Stimulated activated CD8-positive, alpha-beta memory T cell treated with anti-CD3 and anti-CD28 coated beads, Interleukin-7, amount 100 ng/mL, for 4 hours (primary cell): Measurements from ENCODE around the gene EFCAB6.

Experiments used
- DNase-seq, 2 donors: peaks; one replicate each; pipeline ENCODE4 v3.0.0-alpha.2; 2020; ENCODE audit warnings: low read depth in 2 of 2

Gene EFCAB6

DNA sequence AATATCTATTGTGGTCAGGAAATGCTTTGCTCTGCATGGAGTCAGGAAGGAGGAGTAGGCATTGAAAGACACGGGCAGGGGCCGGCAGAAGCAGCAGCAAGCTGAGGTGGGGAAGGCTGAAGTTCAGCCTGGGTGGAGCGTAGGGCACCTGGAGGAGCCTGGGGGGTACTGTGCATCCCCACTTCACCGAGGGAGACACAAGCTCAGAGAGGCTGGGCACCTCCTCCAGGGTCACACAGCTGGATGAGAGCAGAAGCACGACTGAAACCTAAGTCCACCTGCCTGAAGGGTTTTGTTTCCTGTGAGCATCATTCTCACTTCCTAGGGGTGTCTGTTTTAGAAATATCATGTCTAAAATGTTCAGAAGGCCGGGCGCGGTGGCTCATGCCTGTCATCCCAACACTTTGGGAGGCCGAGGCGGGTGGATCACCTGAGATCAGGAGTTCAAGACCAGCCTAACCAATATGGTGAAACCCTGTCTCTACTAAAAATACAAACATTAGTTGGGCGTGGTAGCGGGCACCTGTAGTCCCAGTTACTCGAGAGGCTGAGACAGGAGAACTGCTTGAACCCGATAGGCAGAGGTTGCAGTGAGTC, 262.0 kb downstream of the EFCAB6 start:
- DNase-seq, result no peak

DNA sequence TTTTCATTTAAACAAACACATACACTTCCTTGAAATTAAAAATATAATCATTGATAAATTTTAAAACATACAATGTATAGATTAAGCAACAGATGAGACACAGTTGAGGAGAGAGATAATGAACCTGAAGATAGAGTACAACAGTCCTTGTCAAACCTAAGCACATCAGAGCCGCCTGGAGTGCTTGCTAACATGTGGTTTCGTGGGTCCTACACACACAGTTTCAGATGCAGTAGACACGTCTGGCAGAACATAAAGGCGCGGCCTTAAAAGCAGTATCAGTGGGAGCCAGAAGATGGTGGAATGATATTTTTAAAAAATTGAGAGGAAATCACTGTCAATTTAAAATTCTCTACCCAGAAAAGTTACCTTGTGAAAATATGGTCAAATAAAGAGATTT, 265.9 kb downstream of the EFCAB6 start:
- DNase-seq, result no peak

DNA sequence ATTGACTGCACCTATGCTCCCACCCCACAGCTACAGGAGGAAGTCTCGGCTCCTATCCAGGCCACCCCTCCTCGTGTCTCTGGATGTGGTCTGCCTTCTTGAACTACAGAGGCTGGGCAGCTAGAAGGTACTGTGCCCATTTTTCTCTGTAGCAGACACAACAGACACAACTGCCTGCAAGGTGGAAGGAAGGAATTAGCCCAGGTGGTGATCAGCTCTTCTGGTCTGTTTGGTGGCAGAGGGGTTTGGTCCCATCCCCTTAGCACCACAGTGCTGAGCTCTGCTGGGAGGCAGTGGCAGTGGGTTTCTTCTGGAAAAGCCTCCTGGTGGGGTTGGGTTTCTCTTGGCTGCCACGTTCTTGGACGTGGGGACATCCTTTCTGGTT, 267.8 kb downstream of the EFCAB6 start:
- DNase-seq, result no peak

DNA sequence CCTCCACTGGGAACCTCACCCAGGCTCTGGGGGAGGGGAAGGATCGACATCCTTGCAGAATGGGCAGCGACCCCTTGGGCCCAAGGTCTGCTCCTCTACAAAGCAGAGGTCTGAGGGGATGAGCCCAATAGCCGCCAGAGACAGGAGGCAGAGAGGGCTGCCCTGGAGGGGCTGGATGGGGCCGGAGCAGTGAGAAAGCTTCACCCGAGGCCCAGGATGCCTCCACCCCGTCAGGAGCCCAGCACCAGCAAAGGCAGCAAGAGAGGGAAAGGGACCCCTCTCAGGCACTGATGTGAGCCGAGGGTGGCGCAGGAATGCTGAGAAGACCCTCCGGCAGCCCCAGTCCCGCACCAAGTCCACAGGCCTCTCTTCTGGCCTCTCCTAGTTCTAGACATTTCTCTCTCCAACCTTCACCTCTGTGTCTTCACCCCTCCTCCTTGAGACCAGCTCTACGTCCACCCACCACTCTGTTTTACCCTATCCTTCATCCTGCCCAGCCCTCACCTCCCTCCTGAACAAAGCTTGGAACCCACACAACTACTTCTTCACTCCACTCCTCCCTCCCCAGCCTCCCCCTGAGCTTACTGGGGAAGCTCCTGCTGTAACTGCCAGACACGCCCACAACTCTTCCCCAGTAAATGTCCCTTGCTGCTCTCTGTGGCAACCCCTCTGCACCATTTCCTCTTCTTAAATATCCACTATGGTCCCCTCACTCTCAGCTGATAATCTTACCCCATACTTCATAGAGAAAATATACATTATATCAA, 268.4 kb downstream of the EFCAB6 start:
- no peak for DNase-seq

DNA sequence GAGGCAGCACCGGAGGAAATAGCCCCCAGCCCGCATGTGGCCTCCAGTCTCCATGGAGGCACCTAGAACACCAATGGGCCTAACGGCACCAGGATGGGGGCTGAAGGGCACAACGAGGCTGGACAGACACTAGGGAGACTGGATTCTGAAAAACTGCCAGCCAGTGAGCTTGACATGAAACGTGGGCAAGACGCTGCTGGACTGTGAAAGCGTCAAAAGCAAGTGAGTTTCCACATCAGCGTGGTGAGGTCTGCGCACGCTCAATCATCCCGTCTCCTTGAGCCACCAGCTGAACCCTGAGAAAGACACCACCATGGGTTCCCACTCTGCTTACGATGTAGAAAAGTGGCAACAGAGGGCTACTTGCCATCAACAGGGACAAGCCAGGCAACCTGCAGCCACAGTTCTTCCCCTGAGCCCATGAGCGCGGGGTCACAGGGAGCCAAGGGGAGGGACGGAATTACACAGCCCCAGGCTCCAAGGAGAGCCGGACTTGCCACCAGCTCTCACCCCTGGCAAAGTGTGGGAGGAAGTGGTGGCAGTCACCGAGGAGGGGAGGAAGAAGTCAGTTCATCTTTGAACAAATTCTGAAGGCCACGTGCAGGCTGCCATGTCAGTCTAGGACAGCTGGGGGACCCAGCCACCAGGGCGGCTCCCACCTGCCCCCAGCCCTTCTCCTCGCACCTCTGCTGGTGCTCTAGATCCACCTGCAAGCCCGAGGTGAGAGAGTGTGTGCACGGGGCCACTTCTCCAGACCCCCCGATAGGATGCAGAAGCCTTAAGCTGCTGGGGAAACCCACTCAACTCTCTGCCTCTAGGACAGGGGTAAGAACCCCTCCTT, 269.2 kb downstream of the EFCAB6 start:
- no peak for DNase-seq

DNA sequence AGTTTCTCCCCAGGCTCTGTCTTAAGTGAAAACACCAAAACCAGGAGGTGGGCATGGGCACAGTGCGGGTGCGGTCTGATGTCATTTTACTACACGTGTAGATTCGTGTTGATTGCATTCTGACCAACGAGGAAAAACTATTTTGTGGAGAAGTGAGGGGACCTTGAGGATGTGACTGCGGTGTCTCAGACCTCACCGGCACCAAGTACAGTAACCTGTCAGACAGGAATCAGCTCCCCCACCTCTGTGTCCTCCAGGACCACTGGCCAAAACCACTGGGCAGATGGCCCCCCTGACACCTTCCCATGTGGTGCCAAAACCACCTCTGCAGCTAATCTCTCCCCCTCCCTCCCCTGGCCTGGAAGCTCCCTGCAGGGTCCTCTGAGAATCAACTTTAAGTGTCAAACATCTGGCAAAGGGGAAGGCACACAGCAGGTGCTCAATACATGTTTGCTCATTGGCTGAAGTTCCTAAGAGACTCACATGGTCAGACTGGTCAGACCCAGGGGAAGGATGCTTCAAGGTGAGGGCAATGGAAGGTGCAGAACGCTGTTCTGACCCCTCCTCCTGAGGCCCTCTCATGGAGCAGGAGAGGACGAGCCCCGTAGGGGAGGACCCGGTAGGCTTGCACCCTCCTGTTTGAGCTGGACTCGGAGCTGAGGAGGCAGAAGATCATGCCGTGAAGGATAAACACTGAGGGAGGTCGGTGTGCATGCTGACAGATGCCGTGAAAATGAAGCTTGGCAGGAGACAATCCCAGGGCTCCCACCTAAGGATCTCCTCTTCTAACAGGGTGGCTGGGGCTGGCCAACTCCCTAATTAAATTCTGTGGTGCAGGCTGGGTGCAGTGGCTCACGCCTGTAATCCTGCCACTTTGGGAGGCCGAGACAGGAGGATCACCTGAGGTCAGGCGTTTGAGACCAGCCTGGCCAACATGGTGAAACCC, 270.4 kb downstream of the EFCAB6 start:
- no peak for DNase-seq

DNA sequence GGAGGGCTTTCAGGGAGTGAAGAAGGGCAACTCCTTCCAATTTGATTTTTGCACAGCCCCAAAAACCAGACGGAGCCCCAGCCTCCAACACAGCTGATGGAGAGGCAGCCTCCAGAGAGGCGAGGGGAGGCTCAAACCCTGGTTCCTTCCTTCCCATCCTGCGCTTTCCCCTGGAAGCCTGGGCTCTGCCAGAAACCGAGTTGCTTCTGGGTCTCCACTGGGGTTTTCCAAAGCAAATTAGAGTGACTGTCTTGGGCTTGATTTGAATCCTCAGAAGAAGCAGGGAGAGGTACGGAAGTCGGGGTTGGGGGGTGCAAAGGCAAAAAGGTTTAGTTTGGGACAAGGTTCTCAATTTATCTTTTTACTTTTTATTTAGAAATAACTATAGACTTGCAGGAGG, 271.1 kb downstream of the EFCAB6 start:
- no peak for DNase-seq

DNA sequence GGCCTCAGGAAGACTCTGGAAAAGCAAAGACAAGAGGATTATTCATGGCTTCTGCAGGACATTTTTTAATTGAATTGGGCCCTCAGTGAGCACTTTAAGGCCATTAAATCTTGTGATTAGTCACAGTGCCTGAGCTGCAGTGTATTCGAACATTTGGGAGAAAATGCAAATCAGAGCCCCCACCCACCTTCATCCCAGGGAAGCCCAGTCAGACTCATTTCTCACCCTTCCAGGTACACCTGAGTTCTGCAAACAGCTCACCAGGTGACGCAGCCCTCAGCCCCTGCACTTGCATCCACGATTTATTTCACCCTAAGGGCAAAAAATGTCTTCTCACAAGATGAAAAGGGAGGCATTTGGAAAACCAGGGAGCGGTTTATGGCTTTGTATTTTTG, 271.6 kb downstream of the EFCAB6 start:
- no peak for DNase-seq

DNA sequence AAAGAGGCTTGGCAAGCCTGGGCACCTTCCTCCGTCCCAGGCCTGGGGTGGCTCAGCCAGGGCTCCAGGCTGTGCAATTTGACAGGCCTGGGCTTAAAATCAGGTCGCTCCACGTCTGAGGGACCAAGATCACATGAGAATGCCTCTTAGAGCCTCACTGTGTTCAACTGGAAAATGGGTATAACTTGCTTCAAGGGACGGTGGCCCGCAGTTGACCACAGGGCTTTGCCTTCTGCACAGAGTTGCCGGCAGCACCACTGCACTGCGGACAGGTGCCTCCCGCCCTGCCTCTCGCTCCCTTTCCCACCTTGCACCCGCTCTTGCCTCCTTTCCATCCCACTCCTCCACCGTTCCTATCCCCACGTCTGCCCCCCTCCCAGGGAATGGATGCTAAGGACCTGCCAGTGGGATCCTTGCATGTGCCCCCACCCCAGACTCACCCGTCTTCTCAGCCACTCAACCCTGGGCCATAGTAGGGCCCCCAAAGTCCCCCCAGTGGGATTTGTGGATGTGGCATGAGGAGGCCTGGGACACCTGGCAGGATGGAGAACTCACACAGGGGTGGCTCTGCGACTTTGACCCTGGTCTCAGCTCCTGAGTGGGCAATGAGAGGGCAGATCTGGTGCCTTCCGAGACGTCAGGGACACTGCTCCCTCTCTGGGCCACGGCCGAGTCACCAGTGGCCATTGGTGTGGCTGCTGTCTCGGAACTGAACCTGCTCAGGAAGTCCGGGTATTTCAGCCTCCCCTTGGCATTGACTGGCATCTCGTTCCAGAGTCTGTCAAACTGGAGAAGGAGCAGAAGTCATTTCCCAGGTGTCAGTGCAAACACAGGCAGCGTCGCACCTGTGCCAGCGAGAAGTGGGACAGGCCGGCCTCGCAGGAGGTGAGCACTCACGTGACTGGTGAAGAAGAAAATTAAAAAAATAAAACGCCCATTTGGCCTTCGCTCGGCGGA, 272.3 kb downstream of the EFCAB6 start:
- no peak for DNase-seq

DNA sequence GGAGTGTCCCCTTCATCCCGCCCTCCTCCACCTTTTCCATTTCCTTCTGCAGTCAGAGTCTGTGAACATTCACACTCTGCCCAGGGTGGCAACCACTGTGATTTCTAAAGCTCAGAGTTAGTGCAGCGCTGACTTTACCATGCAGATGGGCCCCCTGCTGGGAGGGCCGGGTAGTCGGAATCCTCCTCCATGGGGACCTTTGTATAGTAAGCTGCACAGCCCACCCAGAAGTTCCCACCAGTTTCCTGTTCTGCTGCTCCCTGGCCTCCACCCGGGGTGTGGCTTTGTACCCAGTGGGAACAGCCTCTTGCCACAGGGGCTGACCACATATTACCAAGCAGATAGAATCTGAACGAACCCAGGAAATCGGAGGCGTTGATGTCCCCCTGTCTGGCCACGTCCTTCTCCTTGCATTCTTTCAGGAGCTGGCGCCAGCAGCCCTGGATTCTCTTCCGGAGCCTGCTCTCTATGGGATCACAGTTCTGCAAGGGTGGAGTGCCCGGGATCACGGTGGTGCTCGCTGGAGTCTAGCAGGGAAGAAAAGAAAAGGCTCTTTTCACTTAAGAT, 275.0 kb downstream of the EFCAB6 start:
- DNase-seq, result no peak

DNA sequence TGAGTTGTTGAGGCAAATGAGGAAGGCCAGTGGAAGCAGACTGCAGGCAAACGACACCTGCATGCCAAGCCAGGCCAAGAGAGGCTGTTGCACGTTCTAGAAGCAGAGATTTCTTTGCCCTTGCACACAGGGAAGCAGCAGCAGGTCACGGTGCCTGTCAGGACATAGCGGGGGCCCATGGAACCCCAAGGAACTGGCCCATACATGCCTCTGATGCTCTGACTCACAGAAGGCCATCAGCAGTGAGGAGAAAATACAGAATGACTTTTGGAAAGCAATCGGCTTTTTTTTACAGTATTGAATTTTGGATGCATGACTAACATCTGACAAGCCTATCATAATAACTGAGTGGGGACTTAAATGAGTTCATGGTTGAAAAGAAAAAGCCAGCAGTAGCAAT, 276.4 kb downstream of the EFCAB6 start:
- no peak for DNase-seq

DNA sequence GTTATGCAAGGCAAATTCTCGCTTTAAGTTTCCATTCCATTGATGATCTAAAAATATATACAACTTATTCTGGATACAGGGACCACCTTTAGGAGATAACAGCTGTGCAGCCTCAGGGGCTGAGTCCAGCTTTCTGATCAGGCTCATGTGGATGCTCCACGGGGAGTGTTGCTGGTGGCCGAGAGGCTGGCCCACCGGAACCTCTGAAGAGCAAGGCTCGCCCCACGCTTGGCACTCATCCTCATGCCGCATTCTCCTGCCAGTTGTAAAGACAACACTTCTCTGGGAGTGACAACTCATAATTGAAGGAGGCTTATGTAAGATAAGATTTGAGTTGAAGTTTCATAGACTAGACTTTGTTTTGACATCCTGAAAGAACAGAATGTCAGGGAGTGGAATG, 276.8 kb downstream of the EFCAB6 start:
- no peak for DNase-seq

DNA sequence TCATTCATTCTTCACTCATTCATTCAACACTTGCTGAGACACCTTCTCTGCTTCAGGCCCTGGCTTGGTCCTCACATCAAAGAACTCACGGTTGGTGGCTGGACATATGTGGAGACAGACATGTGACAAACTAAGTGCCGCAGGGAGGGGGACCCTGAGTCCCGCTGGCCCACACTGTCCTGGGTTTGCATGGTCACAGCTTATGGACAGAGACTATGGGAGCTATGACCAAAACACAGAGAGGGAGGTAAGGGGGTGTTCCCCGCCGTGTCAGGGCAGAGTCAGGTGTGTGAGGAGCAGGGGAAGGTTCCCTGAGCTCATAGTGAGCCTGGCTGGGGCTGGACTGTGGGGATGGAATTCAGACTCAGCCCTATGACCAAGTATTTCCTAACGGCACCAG, 277.2 kb downstream of the EFCAB6 start:
- DNase-seq, result no peak

DNA sequence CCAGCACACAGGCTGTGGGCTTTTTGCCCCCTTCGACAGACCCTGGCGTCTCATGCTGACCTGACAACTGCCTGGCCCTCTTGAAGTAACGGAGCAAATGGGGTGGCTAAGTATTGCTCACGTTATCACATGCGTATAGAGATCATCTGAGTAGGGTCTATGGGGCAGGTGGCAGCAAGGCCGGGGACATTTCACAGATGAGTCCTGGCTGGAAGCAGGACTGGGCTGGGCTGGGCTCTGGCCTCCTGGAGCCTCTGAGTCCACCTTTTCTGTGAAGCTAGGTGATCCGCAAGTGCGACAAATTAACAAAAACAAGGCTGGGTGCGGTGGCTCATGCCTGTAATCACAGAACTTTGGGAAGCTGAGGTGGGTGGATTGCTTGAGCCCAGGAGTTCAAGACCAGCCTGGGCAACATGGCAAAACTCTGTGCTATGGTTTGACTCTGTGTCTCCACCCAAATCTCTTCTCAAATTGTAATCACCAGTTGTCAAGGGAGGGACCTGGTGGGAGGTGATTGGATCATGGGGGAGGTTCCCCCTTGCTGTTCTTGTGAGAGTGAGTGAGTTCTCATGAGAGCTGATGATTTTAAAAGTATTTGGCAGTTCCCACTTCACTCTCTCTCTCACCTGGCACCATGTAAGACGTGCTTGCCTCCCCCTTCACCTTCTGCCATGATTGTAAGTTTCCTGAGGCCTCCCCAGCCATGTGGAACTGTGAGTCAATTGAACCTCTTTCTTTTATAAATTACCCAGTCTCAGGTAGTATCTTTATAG, 278.3 kb downstream of the EFCAB6 start:
- DNase-seq, result no peak

DNA sequence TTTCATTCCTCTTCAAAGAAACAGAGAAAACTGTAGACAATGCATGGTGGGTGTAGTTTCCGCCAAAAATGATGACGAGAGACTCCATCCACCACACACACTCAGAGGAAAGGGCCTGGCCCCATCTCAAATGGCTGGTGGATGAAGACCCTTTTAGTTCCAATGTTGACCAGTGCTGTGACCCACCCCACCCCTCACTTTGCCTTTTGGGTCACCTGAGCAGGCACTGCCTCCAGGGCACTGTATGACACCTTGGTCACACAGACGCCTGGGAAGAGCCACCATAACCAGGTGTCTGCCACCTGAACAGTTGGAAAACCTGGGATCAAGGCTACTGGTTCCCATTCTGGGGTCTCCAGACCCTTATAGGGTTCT, 279.0 kb downstream of the EFCAB6 start:
- DNase-seq, result no peak

DNA sequence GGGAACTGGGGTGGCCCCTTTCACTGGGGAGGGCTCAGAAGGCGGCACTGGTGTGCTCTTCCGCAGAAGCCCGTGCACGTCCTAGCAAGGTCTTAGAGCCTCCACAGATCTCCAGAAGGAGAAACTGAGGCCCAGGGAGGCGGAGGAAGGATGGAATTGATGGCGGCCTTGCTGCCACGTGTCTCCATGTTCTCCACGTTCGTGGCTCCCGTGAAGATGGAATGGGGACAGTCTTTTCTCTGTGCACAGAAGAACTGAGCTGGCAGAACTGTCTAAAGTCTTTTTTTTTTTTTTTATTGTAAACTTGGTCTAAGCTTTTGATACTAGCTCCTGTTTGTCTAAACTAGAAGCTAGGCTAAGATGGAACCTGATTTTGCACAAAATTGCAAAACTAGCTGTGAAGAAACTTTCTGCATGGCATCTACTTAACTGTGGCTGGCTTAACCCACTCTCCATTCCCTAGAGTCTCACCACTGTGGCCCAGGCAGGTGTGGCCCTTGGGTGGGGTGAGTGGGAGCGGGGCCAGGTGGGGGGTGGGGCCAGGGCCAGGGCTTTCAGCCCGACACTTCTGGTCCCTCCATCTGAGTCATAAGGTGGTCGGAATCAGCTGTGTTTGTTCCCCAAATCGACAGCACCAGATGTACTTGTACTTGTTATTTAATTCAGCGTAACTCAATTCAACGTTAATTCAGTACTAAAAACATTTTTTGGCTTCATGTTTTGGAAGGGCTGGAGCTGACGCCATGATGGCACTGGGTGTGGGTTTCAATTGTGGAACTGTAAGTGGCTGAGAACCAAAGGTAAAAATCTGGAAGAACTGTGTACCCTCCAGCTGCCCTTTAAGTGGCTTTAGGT, 279.6 kb downstream of the EFCAB6 start:
- no peak for DNase-seq

DNA sequence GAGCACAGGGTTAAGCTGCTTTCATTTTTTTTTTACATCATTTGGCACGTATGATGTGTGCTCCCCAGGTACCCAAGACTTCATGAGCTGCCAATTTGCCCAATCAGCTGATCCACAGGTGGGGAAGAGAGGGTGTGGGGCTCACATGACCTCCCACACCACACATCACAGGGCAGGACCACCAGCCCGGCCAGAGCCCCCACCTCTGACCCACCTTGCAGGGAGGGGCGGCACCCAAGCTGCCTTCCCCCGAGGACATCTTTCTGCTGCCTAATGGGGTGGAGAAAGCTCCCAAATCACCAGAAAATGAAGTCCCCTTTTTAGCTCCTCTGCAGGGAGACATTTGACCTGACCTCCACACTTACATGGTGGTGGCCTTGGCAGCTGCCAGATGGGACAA, 280.5 kb downstream of the EFCAB6 start:
- DNase-seq, result no peak

DNA sequence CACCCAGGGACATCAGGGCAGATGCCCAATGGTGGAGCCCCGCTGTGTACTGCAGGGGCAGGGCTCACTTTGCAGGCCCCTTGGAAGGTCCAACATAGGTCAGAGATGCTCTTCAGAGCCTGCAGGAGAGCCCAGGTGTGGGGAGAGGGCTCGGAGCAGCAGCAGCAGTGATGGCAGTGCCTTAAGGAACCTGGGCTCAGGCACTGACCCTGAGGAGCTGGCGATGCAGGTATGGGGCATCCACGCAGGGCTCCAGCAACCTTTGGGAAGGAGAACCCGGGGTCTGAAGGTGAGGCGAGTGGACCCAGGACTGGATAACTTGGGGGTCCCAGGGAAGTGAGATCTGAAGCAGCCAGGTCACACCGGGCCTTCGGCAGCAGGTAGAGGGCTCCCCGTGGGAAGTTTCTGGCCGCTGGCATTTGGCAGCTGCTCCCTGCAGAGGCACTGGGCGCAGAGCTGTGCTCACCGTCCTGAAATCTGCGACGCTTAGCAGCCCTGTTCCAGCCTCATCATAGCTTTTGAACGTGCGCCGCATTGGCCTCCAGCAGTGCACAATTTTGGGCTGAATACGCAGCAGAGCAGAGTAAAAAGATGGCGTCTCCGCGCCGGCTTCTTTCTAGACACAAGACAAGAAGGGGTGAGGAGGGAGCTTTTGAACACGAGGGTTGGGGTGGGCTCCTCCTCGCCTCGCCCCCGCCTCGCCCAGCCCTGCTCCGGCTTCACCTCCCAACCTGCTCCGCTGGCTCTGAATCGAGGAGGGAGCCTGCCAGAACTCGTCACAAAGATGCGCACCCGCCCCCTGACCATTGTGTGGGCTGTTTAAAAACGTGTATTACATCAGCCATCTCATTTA, 281.5 kb downstream of the EFCAB6 start:
- DNase-seq, result no peak
